GM18858 (cell line): ENCODE results near the gene LSM6.

Experiments
- ATAC-seq: cut with Tn5 transposase; IDR thresholded peaks from one replicate; pipeline ENCODE4 v1.9.1; 2021; ENCODE audit not compliant: unreplicated experiment

The LSM6 gene

GRCh38 chr4:146175541-146176453, at the start of gene LSM6:
LSM6 (plus strand) TSS chr4:146175718; CDS start chr4:146182922, 7,204 bp downstream.
- ATAC-seq = peak; percentile 90

DNA sequence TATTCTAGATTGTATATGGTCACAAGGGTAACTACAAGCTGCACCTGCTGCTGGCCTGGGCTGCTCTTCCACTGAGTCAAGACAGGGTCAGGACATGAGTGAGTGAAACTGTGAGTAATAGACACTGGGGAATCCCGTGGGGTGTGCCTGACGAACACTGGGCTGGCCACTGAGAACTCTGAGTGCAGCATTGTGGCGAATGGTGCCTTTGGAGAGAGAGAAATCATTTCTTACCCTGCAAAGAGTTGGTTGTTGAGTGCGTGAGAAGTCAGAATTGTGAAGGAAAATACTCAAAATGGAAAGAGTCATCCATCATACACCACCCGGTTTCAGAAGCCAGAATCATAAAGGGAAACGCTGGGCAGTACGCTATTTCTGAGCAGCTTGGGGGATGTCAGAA, 43.1 kb upstream of the LSM6 start:
- ATAC-seq = peak; percentile 99

- ATAC-seq = no peak
These were observed 40.6 kb upstream of the LSM6 start for GRCh38 chr4:146134761-146135445.

DNA sequence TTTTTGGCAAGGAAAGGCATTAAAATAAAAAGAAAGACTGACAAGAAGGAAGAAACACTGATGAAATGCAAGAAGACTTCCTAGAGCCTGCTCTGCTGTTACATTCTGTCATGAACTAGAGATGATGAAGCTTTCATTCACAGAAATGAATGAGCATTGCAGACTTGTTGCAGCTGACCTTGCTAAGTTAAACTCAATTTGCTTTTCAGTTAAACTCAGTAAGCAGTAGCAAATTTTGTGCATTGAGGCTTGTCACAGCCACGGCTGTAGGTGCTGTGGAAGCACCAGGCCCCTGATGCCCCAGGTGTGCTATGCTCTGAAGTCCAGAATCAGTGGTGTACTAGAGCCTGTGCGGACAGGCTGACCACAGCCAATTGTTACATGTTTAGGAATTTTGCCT, 39.6 kb upstream of the LSM6 start:
- ATAC-seq = no peak

DNA sequence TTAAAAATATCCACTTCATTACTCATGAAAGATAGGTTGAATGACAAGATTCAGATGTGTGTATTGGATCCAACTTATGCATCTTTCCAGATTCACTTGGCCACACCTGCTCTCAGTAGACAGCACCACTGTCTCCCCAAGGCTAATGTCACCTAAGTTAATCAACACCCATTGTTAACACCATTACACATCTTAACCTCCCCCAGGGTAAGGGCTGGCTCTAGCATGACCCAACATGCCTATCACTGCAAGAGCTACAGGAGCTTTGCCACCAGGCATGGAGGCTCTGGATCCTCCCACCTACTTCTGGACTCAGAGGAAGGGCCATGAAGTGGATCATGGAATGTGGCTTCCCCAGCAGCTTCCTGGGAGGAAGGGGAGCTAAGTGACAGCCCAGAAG, 32.8 kb upstream of the LSM6 start:
- no peak for ATAC-seq

GRCh38 chr4:146143888-146144287, 31.6 kb upstream of the LSM6 start:
- ATAC-seq = no peak

GRCh38 chr4:146146918-146147317, 28.6 kb upstream of the LSM6 start:
- no peak for ATAC-seq

DNA sequence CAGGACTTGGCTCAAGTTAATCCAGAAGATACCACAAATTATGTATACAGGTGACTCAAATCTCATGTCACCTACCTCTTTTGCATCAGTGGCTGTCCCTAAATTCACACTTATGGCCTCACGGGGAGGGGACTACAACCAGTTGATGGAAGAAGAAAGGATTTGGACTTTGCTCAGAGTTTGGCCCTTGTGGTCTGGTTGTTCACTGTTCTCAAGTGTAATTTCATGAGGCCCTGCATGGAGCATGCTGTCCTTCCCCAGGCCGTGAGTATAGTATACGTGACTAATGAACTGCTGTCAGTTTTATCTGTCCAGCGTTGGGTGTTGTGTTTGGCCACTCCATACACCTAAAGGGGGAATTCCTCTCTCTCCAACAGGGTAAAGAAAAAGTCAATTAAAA, 27.5 kb upstream of the LSM6 start:
- ATAC-seq = no peak

GRCh38 chr4:146154057-146154456, 21.5 kb upstream of the LSM6 start:
- ATAC-seq = no peak

DNA sequence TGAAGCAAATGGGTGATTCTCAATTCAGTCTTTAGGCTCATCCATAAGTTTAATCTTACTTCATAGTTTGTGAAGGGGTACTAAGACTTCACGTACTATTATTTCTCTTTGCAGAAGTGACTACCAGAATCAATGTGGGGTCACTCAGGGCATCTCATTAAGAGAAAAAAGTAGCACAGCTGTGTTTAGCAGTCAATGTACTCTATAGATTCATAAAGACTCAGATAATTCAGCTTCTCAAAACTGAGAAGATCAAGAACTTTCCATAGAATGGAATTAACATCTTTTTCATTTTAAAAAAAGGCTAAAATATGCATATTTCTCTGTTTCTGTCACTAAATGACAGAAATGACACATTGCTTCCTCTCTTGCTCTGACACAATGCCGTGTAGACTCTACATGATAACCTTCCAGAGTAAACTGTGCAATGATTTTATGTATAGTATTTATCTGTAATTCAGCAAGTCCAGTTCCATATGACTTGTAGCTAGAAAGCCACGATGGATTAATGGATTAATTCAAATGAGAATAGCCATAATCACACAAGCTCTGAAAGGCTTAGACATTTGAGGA, 20.3 kb upstream of the LSM6 start:
- ATAC-seq = no peak

DNA sequence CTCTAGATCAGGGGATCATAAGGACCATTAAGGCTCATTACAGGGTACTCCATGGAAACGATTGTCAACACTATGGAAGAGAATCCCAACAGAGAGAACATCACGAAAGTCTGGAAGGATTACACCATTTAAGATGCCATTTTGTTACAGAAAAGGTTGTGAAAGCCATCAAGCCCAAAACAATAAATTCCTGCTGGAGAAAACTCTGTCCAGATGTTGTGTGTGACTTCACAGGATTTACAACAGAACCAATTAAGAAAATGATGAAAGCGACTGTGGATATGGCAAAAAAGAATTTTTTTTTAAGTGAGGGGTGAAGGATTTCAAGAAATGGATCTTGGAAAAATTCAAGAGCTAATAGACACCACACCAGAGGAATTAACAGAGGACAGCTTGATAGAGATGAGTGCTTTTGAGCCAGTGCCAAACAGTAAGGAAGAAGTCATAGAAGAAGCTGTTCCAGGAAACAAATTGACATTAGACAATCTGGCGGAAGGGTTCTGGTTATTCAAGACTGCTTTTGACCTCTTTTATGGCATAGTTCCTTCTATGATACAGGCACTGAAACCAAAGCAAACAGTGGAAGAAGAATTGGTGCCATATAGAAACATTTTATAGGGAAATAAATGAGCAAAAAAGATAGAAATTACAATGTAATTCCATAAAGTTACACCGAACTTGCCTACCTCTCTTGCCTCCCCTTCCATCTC, 17.3 kb upstream of the LSM6 start:
- no peak for ATAC-seq

- ATAC-seq = peak; percentile 54
These were observed 16.0 kb upstream of the LSM6 start for GRCh38 chr4:146159384-146160058.

GRCh38 chr4:146161243-146161642, 14.3 kb upstream of the LSM6 start:
- no peak for ATAC-seq

- no peak for ATAC-seq
These were observed 10.3 kb upstream of the LSM6 start for GRCh38 chr4:146165221-146165620.

DNA sequence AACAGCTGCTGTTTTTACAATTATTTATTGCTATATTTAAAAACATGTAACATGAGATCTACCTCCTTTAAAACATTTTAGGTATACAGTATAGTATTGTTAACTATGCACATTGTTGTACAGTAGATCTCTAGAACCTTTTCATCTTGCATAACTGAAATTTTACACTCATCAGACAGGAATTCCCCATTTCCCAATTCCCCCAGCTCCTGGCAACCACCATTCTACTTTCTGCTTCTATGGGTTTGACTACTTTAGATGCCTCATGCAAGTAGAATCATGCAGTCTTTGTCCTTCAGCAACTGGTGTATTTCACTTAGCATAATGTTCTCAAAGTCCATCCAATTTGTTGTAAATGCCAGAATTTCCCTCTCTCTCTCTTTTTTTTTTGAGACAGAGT, 9.7 kb upstream of the LSM6 start:
- ATAC-seq = no peak

DNA sequence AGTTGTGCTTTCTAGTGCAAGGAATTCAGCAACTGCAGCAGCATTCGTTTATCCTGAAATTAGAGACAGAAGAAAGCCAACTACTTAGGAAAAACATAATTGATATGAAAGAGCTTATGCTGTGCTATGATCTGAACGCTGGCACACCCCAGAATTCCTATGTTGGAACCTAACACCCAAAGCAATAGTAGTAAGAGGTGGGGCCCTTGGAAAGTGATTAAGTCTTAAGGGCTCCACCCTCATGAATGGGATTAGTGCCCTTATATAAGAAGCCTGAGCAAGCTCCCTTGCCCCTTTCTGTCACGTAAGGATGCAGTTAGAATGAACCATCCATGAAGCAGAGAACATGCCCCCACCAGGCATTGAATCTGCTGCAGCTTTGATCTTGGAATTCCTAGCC, 5.4 kb upstream of the LSM6 start:
- ATAC-seq = no peak

- no peak for ATAC-seq
These were observed 1.4 kb downstream of the LSM6 start for GRCh38 chr4:146176891-146177290.

DNA sequence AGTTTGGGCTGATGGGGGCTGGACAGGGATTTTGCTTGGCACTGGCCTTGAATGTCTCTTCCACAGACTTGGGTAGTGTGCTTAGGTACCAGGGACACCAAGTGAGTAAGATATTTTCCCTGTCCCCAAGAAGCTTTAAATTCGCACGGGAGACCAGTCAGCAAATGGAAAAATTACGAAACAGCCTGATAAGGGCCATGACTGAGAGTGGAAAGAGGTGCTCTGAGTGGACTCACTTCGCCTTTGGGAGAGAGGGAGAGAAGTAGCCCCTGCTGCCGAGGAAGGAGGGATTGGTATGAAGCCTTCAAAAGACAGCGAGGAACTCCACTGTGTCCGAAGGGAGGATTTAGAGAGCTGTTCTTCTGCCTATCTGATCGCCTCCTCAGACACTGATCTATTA, 2.6 kb downstream of the LSM6 start:
- ATAC-seq = no peak

GRCh38 chr4:146179784-146180370, 4.4 kb downstream of the LSM6 start:
- no peak for ATAC-seq

GRCh38 chr4:146182443-146182842, 6.9 kb downstream of the LSM6 start:
- no peak for ATAC-seq
